NCI-H2196 treated with DMSO at 0.1 percent for 48 hours (cell line): Measurements from ENCODE around the gene PRKAG1.
A peak's percentile ranks its signal among the peaks of the same experiment; 100 is the strongest.

Experiments
- DNase-seq: peaks from one replicate; lab custom pipeline; 2025; ENCODE audit not compliant: unreplicated experiment; lab: John Stamatoyannopoulos, UW

The PRKAG1 gene

DNA sequence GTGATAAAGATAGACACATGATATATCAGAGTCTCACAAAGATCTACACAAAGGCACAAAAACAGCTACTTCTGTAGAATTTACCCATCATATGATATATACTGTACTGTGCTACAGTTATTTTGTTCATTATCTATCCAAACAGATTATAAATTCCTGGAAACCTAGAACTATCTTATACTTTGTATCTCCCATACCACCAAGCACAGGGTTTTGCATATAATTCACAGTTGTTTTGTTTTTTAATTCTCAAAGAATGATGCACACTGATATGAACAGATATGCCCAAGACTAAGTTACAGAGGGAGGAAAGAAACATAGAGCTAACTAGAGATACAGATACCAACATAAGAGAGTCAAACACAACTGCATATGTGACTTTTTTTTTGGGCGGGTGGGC lies 3.4 kb downstream of the PRKAG1 start:
- DNase-seq = no peak

DNA sequence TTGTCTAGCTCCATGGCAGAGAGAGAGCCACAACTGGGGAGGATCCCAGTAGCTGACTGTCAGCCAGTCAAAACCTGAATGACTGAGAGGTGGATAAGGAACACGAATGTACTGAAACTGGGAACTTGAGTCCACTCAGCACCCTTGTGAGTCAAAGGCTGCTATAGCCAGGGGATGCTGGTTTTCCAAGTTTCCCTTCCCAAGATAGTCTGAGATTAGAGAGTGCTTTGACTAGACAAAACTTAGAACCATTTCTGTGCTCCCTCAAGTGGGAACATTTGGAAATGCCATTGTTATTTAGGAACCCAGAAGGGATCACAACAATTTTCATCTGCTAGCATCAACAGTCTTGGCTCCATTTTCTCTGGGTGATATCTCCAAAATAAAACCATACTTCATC lies 4.0 kb downstream of the PRKAG1 start:
- no peak for DNase-seq

DNA sequence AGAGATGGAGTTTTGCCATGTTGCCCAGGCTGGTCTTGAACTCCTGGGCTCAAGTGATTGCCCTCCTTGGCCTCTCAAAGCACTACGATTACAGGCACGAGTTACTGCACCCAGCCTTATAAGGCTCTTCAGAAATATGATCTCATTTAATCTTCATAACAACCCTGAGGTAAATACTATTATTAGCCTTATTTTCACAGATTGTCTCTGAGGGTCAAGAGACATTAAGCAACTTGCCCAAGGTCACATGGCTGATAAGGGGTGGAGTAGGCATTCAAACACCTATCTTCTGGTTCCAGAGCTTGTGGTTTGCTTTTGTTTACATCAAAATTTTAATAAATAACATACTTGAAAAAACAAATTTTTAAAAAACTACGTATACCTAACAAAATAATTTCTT lies 5.1 kb downstream of the PRKAG1 start:
- DNase-seq = no peak

DNA sequence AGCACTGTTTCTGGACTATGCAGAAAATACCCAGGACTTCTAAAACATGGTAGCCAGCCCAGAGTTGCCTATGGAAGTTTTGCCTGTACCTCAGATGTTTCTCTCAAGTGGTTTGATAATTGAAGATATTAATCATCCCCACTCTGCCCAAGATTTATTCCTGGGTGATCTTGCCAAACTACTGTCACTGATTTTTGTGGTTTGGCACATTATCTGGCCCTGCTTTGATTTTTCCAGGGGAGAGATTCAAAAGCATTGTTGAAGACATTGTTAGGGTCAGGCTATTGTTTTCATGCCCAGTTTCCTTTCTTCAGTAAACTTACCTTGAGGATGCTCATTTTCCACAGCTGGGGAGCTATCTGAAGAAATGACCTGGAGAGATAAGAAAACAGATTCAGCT lies 5.8 kb downstream of the PRKAG1 start:
- DNase-seq = no peak

DNA sequence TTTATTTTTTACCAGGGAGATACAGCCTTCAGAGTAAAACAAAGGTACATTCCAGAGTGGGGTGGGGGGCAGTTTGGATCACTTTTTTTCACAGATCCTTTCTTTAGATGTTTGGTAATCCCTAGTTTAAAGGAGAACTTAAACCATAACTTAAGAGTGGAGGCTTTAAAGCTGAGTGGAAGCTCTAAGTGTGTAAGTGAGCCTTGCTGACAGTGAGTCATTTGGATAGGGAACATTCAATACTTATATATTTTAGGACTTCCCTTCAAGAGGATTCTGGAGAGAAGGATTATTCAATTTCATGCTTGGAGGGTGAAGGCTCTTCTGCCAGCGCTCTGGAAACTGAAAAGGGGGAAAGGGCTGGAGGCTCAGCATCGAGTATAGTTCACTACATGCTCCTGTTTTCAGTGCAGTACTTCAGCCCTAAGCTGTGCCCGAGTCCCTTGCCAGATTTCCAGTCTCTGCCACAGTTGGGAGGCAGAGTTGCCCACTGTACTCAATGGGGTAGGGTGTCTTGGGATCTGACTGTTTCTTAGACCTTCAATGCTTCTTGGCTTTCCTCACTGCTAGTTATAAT lies 8.4 kb downstream of the PRKAG1 start:
- no peak for DNase-seq

DNA sequence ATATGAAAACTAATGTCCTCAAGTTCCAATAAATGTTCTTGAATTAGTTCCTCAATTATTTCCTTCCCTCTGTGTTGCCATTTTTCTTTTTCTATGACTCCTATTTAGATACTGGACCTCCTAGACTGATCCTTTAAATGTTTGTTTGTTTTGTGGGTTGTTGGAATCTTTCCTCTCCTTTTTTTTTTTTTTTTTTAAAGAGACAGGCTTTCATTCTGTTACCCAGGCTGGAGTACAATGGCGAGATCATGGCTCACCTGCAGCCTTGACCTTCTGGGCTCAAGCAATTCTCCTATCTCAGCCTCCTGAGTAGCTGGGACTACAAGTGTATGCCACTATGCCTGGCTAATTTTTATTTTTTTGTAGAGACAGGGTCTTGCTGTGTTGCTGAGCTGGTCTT lies 9.6 kb downstream of the PRKAG1 start:
- DNase-seq = no peak

DNA sequence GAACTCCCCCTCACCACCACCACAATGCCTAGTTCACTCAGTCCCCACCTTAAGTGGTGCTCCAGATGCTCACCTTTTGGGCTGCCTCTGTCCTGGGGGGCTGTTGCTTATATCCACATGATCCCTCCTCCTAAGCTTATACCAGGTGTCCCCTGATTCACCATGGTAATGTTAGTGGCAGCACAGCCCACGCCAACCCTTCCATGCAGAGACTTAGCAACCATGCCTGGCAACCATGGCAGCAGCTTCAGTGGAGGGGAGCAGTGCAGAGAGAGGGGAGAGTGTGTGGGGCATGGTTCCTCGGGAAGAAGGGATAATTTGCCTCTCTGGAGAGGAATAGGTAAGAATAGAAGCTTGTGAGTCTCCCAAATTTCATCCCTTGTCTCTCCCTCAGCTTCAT lies 18.2 kb downstream of the PRKAG1 start:
- no peak for DNase-seq

DNA sequence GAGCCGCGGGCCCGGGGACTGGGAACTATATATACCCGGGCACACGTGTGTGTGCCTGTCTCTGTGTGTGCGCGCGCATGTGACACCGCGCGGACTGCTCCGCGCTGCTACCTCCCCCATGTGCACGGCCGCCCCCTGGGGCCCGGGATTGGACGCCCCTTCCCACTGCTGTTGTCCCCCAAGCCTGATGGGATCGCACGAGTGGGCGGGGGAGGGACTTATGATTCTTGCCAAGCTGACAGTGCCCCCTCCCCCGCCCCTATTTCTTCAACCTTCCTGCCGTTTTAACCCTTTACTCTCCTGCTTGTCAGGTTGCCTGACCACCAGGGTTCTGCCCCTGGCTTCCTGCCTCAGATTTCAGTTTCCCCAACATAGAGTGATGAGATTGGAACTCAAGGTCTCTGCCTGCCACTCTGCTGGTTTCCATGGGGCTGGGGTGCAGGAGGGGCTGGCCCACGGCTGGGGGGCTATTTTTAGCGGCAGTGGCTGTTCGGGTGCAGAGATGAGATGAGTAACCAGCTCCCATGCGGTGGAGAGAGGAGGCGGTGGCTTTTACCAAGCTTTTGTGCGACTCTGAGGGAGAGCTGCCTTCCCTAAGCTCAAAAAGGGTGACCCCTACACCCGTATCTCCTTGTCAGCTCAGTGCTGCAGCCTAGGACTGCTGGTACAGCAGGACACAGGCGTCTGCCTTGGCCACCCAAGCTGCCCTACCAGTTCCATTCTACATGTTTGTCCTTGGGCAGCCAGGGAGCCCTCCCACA lies 19.0 kb downstream of the PRKAG1 start, which contains the start of gene DDN:
DDN (minus strand) TSS at position 5 of the 761 bp plus-strand sequence. CDS start 88 bp downstream, outside the sequence.
- DNase-seq = no peak

DNA sequence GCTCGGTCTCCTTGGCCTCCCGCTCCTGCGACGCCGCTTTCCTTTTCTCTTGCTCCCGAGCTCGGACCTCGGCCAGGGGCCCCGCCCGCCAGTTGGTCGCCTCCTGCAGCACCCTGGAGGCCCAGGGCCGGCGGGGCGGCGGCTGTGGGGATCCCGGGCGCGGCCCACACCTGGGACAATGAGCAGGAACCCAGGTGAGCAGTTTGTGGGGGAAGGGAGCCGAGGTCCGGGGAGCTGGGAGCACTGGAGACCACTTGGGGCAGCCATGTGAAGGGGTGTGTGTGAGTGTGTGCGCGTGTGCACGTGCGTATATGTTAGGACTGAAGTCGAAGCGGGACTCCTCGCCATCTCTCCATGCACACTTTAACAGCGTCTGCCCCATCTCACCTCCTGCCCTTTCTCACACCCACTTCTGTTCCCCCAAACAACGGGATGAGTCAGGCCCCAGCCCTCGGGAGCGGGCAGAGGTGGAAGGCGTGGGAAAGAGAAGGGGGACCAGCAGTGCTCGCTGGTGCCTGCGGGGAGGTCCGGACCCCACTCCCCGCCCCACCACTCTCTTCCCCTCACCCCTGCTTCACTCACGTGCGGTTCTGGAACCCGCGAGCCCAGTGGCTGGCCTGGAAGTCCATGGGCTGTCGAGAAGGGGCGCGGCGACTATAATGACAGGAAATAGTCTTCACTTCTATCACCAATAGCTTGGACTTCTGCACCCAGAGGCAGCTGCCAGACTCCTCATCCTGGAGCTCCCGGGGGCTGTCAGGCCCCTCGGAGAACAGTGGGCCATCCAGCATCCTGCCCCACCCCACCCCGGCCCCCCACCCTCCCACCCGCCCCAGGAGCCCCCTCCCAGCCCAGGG lies 19.9 kb downstream of the PRKAG1 start:
- DNase-seq = no peak

DNA sequence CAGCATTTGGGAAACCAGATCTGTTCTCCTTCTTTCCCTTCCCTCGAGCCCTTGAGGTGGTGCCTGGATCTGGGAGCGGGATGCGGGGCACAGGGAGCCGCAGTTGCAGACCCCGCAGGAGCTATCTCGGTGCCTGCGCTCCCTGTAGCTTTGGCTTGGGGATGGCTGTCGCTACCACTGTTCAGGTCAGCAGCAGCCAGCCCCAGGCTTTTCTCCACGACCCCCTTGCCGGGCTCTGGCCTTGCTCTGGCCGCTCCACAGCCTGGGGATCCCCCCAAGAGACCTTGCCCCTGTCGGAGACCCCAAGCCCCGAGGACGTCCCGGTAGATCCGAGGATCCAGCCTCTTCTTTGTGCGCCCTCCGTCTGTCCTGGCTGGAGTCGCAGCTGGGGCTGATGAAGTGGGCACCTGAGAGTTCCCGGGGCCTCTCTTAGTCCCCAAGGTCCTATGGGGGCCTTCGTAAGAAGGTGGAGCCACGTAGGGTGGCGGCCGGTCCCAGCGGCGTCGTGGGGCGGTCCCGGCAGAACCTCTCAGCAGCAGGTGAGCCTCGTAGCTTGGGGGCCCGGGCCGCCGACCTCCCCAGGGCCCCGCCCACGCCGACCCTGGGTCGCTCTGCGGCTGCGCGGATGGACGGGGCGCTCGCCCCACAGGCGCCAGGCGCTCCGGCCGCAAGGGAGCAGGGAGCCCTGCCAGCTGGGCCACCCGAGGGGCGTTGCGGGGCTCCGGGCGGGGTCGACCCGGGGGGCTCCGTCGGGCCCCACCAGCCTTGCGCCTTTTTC lies 20.7 kb downstream of the PRKAG1 start:
- DNase-seq = no peak

DNA sequence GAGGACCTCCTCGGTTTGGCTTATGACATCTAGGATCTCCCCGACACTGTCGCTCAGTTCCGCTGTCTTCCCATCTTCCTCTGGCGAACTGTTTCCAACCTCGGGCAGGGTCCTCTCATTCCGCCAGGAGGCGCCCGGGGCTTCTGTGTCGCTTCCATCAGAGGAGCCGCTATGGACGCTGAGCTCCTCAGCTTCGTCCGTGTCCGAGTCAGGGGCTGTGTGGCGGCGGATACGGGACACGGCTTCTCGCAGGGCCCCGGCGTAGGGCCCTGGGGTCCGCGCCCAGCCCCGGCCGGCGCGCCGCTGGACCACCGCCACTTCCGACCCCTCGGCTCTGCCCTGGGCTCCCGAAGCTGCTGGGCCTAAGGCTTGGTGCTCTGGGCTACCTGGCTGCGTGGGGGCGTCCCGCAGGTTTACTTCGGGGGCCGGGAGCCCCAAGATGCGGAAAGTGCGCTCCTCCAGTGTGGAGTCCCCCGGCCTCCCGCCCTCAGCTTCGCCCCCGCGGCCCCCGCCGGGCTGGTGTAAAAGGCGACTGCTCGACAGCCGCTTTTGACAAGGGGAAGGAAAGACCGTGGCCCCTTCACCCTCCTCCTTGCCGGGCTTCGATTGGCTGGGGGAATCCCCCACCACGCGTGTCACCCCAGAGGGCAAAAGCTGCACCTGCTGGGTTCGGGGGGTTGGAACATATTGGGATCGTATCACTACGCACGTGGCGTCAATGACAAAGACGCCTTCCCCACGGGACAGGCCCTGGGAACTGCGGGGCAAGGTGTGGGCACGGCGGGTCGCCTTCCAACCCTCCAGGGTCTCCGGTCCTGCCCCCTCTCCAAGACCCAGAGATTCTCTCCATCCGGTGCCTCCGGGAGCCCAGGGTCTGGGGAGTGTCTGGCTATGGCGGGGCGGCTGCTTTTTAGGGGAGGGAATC lies 21.5 kb downstream of the PRKAG1 start:
- no peak for DNase-seq

DNA sequence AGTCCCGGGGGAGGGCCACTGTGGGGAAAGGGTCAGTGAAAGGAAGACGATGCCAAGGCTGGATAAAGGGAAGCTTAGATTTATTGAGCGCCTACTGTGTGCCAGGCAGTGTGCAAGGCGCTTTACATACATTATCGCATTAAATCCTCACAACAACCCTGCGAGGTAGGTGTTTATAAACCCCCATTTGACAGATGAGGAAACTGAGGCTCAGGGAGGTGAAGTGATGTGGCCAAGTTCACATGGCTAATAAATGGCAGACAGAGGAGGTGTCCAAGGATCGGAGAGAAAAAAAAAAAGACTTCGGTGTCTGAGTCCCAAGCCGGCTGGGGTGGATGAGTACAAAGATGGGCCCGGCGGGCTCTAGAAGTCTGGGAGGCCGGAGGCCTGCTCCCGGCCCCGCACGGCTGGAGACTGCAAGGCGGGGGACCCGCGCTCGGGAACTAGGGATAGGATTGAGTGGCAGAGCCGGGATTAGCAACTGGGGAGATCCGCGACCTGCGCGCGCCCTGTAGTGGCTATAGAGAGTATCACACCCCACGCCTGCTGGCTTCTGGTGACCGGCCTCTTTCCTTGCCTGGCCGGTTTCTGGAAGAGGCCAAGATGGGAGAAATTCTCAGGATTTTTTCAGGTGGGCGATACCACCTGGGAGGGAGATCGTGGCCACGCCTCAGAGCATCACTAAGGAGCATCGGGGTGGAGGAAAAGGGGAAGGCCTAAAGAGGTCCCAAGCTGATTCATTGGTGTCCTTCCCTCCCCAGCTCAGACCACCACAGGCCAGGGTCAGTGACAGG lies 23.3 kb downstream of the PRKAG1 start:
- peak; percentile 73 for DNase-seq

DNA sequence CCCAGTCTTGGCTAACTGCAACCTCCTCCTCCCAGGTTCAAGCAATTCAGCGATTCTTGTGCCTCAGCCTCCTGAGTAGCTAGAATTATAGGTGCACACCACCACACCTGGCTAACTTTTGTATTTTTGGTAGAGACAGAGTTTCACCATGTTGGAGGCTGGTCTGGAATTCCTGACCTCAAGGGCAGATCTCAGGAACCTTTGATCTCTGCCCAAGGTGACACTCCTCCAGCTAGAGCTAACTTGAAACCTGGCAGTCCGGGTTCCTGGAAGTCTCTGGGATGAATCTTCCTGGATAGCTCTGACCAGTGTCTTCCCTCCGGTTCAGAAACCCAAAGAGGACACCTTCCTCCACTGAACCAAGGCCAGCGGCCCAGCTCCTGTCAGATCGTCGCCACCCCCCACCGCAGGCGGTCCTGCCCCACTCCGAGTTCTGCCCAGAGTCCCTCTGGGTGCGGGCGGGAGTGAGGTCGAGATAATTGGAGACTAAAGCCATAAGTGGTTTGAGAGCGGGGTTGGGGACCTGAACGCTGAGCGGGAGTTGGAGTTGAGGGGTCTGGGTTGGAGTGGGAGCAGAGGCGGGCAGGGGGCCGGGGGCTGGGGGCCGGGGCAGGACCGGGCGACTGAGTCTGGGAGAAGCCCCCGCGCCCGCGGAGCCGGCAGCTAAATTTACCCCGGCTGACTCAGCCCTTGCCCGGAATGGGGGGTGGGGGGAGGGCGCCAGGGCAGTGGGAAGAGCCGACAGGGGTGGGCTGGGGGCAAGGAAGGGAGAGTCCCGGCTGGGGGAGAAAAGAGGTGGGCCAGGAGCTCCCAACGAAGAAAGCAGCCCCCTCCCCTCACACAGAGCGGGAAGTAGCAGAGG lies 24.1 kb downstream of the PRKAG1 start:
- DNase-seq = no peak

DNA sequence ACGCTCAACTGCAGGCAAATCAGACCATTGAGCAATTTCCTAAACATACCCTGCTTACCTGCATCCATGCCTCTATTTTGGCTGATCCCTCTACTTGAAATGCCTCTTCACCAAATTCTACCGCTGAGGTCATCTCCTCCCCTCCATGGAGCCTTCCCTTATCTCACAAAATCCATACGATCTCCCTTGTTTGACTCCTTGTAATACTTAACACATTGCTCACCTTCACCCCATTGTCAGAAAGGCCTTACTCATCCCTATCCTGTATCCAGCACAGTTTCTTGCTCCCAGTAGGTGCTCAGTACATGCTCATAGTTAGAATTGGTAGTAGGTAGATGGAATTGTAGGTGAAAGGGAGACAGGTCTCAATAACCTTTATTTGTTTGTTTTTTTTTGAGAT lies 24.8 kb downstream of the PRKAG1 start:
- DNase-seq = no peak

DNA sequence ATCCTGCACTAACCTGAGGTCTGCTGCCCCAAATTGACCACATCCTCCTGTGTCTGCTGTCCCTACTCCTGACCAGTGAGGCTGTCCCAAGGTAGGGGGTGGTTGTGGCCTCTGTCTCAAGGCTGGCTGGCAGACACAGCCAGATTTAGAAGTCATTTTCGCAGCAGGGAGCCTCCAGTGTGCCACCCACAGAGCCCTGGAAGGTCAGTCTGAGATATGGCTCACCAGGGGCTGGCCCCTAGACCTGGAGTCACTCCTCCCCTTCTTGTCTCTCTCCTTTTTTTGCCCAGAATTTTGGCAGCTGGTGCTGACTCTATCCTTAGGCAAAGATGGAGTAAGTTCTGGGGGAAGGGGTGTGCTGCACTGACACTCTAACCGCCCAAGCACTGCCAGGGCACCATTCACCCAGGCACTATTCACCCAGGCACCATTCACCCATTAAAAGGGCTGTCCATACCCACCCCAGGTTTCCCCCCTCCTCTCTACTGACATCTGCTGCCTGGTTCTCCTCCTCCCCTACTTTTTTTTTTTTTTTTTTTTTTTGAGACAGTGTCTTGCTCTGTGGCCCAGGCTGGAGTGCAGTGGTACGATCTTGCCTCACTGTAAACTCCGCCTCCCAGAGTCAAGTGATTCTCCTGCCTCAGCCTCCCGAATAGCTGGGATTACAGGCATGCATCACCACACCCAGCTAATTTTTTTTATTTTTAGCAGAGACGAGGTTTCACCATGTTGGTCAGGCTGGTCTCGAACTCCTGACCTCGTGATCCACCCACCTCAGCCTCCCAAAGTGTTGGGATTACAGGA lies 27.1 kb downstream of the PRKAG1 start:
- no peak for DNase-seq

DNA sequence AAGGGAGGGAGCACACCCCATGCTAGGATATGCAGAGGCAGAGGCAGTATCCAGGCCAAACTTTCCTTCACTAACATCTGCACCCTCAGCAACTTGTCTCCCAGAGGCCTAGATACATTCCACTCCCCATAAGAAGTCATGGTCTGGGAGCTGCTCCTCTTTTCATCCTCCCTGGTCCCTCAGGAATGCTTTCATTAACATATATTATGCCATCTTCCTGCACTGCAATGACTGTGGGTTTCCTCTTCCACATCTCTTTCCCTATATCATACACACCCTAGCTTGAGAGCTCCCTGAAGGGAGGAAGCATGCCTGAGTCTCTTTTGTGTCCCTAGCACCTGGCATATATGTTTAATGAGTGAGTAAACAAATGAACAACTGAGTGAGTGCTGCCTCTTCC lies 28.0 kb downstream of the PRKAG1 start:
- DNase-seq = no peak

DNA sequence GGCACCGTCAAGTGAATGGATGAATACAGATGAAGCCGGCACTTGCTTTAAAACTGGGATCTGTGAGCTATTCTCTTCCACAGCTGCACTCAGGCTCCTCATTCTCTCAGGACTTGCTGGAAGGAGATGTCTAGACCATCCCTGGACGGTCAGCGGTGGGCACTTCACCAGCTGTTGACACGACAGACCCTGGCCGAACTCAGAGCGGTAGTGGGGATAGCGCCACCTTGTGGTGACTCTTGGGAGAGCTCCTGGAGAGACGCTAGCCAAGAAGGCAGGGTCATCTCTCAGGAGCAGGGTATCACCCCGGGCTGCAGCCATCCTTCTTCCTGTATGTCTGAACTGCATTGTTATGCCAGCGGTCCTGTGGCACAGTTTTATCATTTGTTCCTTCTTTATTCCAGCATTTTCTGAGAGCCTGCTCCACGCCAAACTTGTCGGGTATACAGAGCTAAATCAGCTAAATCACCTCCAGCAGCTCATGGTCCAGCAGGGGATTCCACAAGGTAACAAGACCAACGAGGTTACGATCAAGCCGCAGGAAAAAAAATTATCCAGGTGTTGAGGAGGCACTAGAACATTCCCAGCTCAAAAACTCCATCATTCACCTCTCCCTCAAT lies 30.4 kb downstream of the PRKAG1 start:
- peak; percentile 38 for DNase-seq
